ENCODE measurements around the gene RPS27A. TPM values are rescaled to one million over a fixed set of nuclear protein-coding genes. Genes with fewer than 3 reads are reported as not detected.

Gene RPS27A
- total and polyA plus RNA-seq, 9 of the 15 experiments (the other 6 are each of a cell fraction or from before 2014, with no cell fraction given), result 1,383 to 3,282 (median 2,242) TPM

- no peak for TF ChIP-seq POLR3G (IDR thresholded peaks at IDR 0.05; ENCODE audit: extremely low read depth, insufficient read length, insufficient replicate concordance)
- peak; percentile 89; the same call in 1 of the 2 replicates for TF ChIP-seq GTF2F1 (IDR thresholded peaks at IDR 0.05; ENCODE audit: low read depth, low read length)
- peak; percentile 70 for TF ChIP-seq SAP30 (IDR thresholded peaks at IDR 0.05; ENCODE audit: borderline replicate concordance, insufficient read depth, low read depth, low read length, poor library complexity, severe bottlenecking)
- TF ChIP-seq SNIP1 (IDR thresholded peaks at IDR 0.05; ENCODE audit: low read depth), result no peak
- TF ChIP-seq NELFE (IDR thresholded peaks at IDR 0.05; ENCODE audit: insufficient read depth, insufficient read length), result no peak
- TF ChIP-seq BCL6 (CRISPR knock-in tag; IDR thresholded peaks at IDR 0.05), result no peak
- TF ChIP-seq LEF1 (IDR thresholded peaks at IDR 0.05), result 0 out of 2 replicates have a peak, but pooled peaks have one; percentile 14
- TF ChIP-seq ZNF316 (IDR thresholded peaks at IDR 0.05), result no peak
- no peak for TF ChIP-seq ZSCAN29 (IDR thresholded peaks at IDR 0.05)
- no peak for TF ChIP-seq E2F4 (CRISPR knock-in tag; IDR thresholded peaks at IDR 0.05; ENCODE audit: low read depth)
- TF ChIP-seq MAZ (CRISPR knock-in tag; conservative IDR thresholded peaks at IDR 0.05 in 1 of 2, IDR thresholded peaks at IDR 0.05 in 1 of 2), result peak in 1 of 2 experiments; percentile 74; a peak in 3 of 4 replicates
- TF ChIP-seq SNRNP70 (optimal IDR thresholded peaks at IDR 0.05; ENCODE audit: low read depth, low read length), result no peak
- TF ChIP-seq ZNF280A (IDR thresholded peaks at IDR 0.05; ENCODE audit: low read depth, partially characterized antibody), result no peak
- no peak for TF ChIP-seq TFE3 (CRISPR knock-in tag; IDR thresholded peaks at IDR 0.05)
- no peak for TF ChIP-seq STAT5B (CRISPR knock-in tag; IDR thresholded peaks at IDR 0.05)
- peak; percentile 57; the same call in 1 of the 2 replicates for TF ChIP-seq XRCC5 (IDR thresholded peaks at IDR 0.05; ENCODE audit: low read depth, low read length)
- TF ChIP-seq PHB (CRISPR knock-in tag; IDR thresholded peaks at IDR 0.05), result no peak
- no peak for TF ChIP-seq CEBPG (CRISPR knock-in tag; IDR thresholded peaks at IDR 0.05)
- TF ChIP-seq CEBPG (tag; conservative IDR thresholded peaks at IDR 0.05 in 1 of 2, IDR thresholded peaks at IDR 0.05 in 1 of 2), result no peak
- no peak for TF ChIP-seq ZC3H8 (IDR thresholded peaks at IDR 0.05)
- TF ChIP-seq DLX4 (CRISPR knock-in tag; IDR thresholded peaks at IDR 0.05), result no peak
- no peak for TF ChIP-seq ZNF212 (CRISPR knock-in tag; IDR thresholded peaks at IDR 0.05)
- TF ChIP-seq ZNF551 (CRISPR knock-in tag; IDR thresholded peaks at IDR 0.05), result no peak
- no peak for TF ChIP-seq ZKSCAN1 (IDR thresholded peaks at IDR 0.05; ENCODE audit: low read depth, low read length)
- TF ChIP-seq HES1 (IDR thresholded peaks at IDR 0.05; ENCODE audit: low read depth), result no peak
Measured at GRCh38 chr2:55232084-55232862, at the start of gene RPS27A, which contains the start of gene CLHC1 (continued).
